DOHH2 (cell line): ENCODE data around the gene OR13J1.

Experiments
- H3F3A ChIP-seq: fragments of 200-600 bp; sonication (generic), shearing (Covaris generic); 2 replicates; pipeline ENCODE4 v1.6.0; 2016; ENCODE audit warnings: antibody characterized with exemption, mild to moderate bottlenecking; ENCODE audit not compliant: control insufficient read depth, insufficient read depth
- H3K27ac ChIP-seq: fragments of 200-600 bp; sonication (generic); 2 replicates; pipeline ENCODE4 v1.5.1; 2014; ENCODE audit warnings: low read depth, mild to moderate bottlenecking, low read length, moderate library complexity
- H3K27me3 ChIP-seq: fragments of 200-600 bp; sonication (generic); 2 replicates; pipeline ENCODE4 v1.6.1; 2014; ENCODE audit warnings: mild to moderate bottlenecking, low read length, mixed read lengths; ENCODE audit not compliant: control insufficient read depth
- H3K36me3 ChIP-seq: fragments of 200-600 bp; sonication (generic); 2 replicates; pipeline ENCODE4 v1.6.1; 2014; ENCODE audit warnings: mild to moderate bottlenecking, low read length, moderate library complexity, mixed read lengths; ENCODE audit not compliant: control insufficient read depth
- H3K4me1 ChIP-seq: fragments of 200-600 bp; sonication (generic); 2 replicates; pipeline ENCODE4 v1.6.1; 2014; ENCODE audit warnings: mild to moderate bottlenecking, low read length, mixed read lengths; ENCODE audit not compliant: control insufficient read depth
- H3K4me2 ChIP-seq: fragments of 200-600 bp; sonication (generic); 2 replicates; pipeline ENCODE4 v1.6.0; 2014; ENCODE audit warnings: mild to moderate bottlenecking, low read length, moderate library complexity
- H3K4me3 ChIP-seq: fragments of 200-600 bp; sonication (generic); 2 replicates; pipeline ENCODE4 v1.5.1; 2014; ENCODE audit warnings: mild to moderate bottlenecking, low read length, mixed read lengths
- H3K79me2 ChIP-seq: fragments of 200-600 bp; sonication (generic); 2 replicates; pipeline ENCODE4 v1.6.1; 2014; ENCODE audit warnings: mild to moderate bottlenecking, low read length, mixed read lengths; ENCODE audit not compliant: control insufficient read depth
- H3K9me2 ChIP-seq: fragments of 200-600 bp; sonication (generic); replicated peaks from 2 replicates; pipeline ENCODE4 v1.6.1; 2014; ENCODE audit warnings: mild to moderate bottlenecking, low read length, mixed read lengths; ENCODE audit not compliant: control insufficient read depth
- H3K9me3 ChIP-seq: fragments of 200-600 bp; sonication (generic); 2 replicates; pipeline ENCODE4 v1.6.1; 2014; ENCODE audit warnings: antibody characterized with exemption, low read length, mixed read lengths; ENCODE audit not compliant: control insufficient read depth, insufficient read depth
- H4K20me1 ChIP-seq: fragments of 200-600 bp; sonication (generic); 2 replicates; pipeline ENCODE4 v1.6.0; 2014; ENCODE audit warnings: low read depth, mild to moderate bottlenecking, antibody characterized with exemption, low read length, moderate library complexity; ENCODE audit not compliant: control insufficient read depth, insufficient read depth
- EZH2phosphoT487 ChIP-seq: fragments of 200-600 bp; sonication (generic); IDR thresholded peaks from 2 replicates; pipeline ENCODE4 v1.6.1; 2017; ENCODE audit warnings: borderline replicate concordance, mild to moderate bottlenecking, antibody characterized with exemption, low read length, moderate library complexity, mixed read lengths
- TF ChIP-seq, protein P1 (sequence below): fragments of 200-600 bp; sonication (generic); IDR thresholded peaks from one replicate; pipeline ENCODE4 v1.5.1; 2014; ENCODE audit warnings: antibody characterized with exemption, mild to moderate bottlenecking, low read depth, low read length; ENCODE audit not compliant: poor library complexity, severe bottlenecking

OR13J1 gene

DNA sequence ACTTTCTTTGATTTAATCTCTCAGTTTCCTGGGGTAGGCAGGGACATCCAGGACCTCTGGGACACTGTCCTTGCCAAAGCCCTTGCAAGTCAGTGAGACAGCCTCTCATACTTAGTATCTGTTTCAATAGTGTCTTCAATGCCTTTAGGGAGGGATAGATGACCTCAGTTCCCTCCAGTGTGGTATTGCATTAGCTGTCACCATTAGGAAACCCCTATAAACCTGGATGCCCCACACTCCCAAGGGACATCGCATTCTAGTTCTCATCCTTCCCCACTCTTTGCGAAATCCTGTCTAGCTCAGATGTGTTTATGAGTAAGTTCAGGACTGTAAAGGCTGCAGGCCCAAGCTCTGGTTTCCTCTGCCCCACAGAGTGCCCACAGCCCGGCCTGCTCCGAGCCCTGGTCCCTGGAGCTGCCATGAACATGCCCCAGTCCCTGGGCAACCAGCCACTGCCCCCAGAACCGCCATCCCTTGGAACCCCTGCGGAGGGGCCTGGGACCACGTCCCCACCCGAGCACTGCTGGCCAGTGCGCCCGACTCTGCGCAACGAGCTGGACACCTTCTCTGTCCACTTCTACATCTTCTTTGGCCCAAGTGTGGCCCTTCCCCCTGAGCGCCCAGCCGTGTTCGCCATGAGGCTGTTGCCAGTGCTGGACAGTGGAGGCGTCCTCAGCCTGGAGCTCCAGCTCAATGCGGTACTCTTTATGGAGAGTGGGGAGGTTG lies 28.0 kb downstream of the OR13J1 start:
- no peak overlapping the region for H3K27ac ChIP-seq
- H3K4me1 ChIP-seq, result peaks cover 28% of the 10 kb centered on the region
- no peaks in the 10 kb centered on the region for H3K9me2 ChIP-seq
- TF ChIP-seq, protein P1, sequence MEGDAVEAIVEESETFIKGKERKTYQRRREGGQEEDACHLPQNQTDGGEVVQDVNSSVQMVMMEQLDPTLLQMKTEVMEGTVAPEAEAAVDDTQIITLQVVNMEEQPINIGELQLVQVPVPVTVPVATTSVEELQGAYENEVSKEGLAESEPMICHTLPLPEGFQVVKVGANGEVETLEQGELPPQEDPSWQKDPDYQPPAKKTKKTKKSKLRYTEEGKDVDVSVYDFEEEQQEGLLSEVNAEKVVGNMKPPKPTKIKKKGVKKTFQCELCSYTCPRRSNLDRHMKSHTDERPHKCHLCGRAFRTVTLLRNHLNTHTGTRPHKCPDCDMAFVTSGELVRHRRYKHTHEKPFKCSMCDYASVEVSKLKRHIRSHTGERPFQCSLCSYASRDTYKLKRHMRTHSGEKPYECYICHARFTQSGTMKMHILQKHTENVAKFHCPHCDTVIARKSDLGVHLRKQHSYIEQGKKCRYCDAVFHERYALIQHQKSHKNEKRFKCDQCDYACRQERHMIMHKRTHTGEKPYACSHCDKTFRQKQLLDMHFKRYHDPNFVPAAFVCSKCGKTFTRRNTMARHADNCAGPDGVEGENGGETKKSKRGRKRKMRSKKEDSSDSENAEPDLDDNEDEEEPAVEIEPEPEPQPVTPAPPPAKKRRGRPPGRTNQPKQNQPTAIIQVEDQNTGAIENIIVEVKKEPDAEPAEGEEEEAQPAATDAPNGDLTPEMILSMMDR, result no peak
- no peak for TF ChIP-seq EZH2phosphoT487
- H3K79me2 ChIP-seq, result no peaks in the 10 kb centered on the region
- H3F3A ChIP-seq, result no peaks in the 10 kb centered on the region
- no peak overlapping the region for H3K4me2 ChIP-seq
- no peaks in the 10 kb centered on the region for H3K27me3 ChIP-seq
- H3K4me3 ChIP-seq, result no peak overlapping the region
- no peaks in the 10 kb centered on the region for H3K9me3 ChIP-seq
- H3K36me3 ChIP-seq, result no peaks in the 10 kb centered on the region
- H4K20me1 ChIP-seq, result no peaks in the 10 kb centered on the region

DNA sequence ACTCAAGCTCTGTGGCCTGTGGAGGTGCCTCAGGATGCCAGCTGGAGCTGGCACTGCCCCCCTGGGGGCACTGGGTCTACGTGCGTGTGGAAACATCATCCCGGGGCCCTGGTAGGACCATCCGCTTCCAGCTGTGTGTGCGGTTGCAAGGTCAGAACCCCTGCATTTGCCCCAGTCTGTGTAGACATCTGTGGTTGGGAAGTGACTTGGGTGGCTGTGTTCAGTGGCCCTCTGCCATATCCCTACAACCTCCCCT lies 28.6 kb downstream of the OR13J1 start:
- Histone ChIP-seq H3K27me3 (no peaks in the 10 kb centered on the region), H3K4me2 (no peak overlapping the region), H4K20me1 (no peaks in the 10 kb centered on the region), H3K4me1 (peaks cover 28% of the 10 kb centered on the region), H3K27ac (no peak overlapping the region), H3K9me2 (no peaks in the 10 kb centered on the region), H3K36me3 (no peaks in the 10 kb centered on the region), H3K4me3 (no peak overlapping the region), H3F3A (no peaks in the 10 kb centered on the region), H3K9me3 (no peaks in the 10 kb centered on the region), H3K79me2 (no peaks in the 10 kb centered on the region)
- TF ChIP-seq, protein P1, result no peak

DNA sequence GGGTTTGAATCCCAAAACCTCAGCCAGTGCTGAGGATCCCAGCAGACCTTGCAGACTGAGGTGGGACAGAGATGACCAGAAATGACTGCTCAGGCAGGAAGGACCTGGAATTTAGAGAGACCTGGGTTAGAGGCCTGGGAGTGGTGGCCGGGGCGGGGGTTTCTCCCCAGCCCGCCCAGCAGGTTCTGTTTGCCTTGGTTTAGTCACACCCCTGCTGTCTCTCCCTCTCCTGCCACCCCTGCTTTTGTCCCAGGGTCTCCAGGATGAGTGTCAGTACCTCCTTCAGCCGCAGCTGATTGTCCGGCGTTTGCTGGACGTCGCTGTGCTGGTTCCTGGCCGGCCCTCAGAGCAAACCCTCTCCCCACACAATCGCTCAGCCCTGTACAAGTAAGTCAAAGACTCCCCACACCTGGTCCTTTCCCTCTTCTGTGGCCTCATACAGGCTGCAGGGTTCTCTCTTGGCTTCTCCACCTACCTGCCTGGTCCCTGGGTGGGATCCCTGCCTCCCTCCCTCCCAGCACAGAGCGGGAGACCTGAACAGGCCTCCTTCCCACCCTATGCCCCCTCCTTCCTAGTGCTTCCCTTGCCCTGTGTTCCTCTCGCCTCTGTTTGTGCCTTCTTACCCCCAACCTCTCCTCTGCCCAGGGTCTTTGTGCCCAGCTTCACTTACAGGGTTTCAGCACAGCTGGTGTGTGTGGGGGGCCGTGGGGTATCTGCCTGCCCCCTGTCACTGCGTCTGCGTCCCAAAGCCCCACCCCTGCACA lies 29.1 kb downstream of the OR13J1 start:
- H3K27ac ChIP-seq, result no peak overlapping the region
- H3K79me2 ChIP-seq, result no peaks in the 10 kb centered on the region
- no peaks in the 10 kb centered on the region for H3F3A ChIP-seq
- no peaks in the 10 kb centered on the region for H4K20me1 ChIP-seq
- no peaks in the 10 kb centered on the region for H3K9me2 ChIP-seq
- no peaks in the 10 kb centered on the region for H3K27me3 ChIP-seq
- H3K36me3 ChIP-seq, result no peaks in the 10 kb centered on the region
- no peak overlapping the region for H3K4me2 ChIP-seq
- H3K4me3 ChIP-seq, result no peak overlapping the region
- TF ChIP-seq, protein P1, result no peak
- no peak for TF ChIP-seq EZH2phosphoT487
- no peaks in the 10 kb centered on the region for H3K9me3 ChIP-seq
- peaks cover 28% of the 10 kb centered on the region for H3K4me1 ChIP-seq
